Naive thymus-derived CD4-positive, alpha-beta T cell (primary cell): ENCODE results near the gene CSNK1G2. TPM values are rescaled to one million over a fixed set of nuclear protein-coding genes. Genes with fewer than 3 reads are reported as not detected.
A peak's percentile ranks its signal among the peaks of the same experiment; 100 is the strongest.

Experiments
- ATAC-seq: fragments of 150-1000 bp; cut with Tn5 transposase; 2 replicates; pipeline ENCODE4 v1.10.0; 2021; ENCODE audit warnings: mild to moderate bottlenecking, moderate library complexity
- CTCF ChIA-PET: fragments of 350-600 bp; sonication (Branson Sonifier 250); formaldehyde crosslinking; loops from one replicate; lab custom pipeline; 2021; ENCODE audit warnings: antibody characterized with exemption; lab: Charles Lee
- POLR2A ChIA-PET: fragments of 350-600 bp; sonication (Branson Sonifier 250); formaldehyde crosslinking; loops from one replicate; lab custom pipeline; 2021; ENCODE audit warnings: antibody characterized with exemption, inconsistent platforms; lab: Charles Lee
- DNase-seq, 9 donors: peaks; one replicate each; pipeline versions ENCODE4 v3.0.0 to v3.0.0-alpha.2; 2020 to 2022; ENCODE audit warnings: mixed read lengths in 1 of 9
- H3K27ac ChIP-seq: one replicate; pipeline ENCODE4 v1.7.0; 2013; ENCODE audit warnings: mild to moderate bottlenecking, low read depth, low read length, moderate library complexity
- H3K27me3 ChIP-seq, 2 donors: one replicate each; pipeline ENCODE4 v1.7.0; 2013; ENCODE audit warnings: low read length in 2 of 2, mild to moderate bottlenecking in 2 of 2, moderate library complexity in 2 of 2; ENCODE audit not compliant: control insufficient read depth in 2 of 2, insufficient read depth in 2 of 2
- H3K36me3 ChIP-seq, 3 experiments: 1 replicate in 2 of 3; 2 replicates in 1 of 3; pipeline ENCODE4 v1.7.0; 2013; ENCODE audit warnings: low read length in 3 of 3, mild to moderate bottlenecking in 3 of 3, moderate library complexity in 1 of 3; ENCODE audit not compliant: insufficient read depth in 3 of 3, control insufficient read depth in 2 of 3
- H3K4me1 ChIP-seq, 2 donors: one replicate each; pipeline ENCODE4 v1.7.0; 2013; ENCODE audit warnings: low read length in 2 of 2, mild to moderate bottlenecking in 2 of 2, moderate library complexity in 1 of 2; ENCODE audit not compliant: control insufficient read depth in 2 of 2, insufficient read depth in 2 of 2
- H3K4me3 ChIP-seq: 2 replicates; pipeline ENCODE4 v1.7.0; 2013; ENCODE audit warnings: mild to moderate bottlenecking, low read length
- H3K9me3 ChIP-seq, 3 experiments: 1 replicate in 2 of 3; 2 replicates in 1 of 3; pipeline ENCODE4 v1.7.0; 2013; ENCODE audit warnings: low read length in 3 of 3; ENCODE audit not compliant: control insufficient read depth in 2 of 3
- H3K27ac Mint-ChIP-seq, 9 donors: one replicate each; pipeline ENCODE4 v1.8.0; 2020 to 2022; ENCODE audit warnings: mixed read lengths in 9 of 9, mild to moderate bottlenecking in 8 of 9, moderate library complexity in 5 of 9, inconsistent platforms in 2 of 9
- H3K27me3 Mint-ChIP-seq, 5 donors: one replicate each; pipeline ENCODE4 v1.8.0; 2021 to 2022; ENCODE audit warnings: mixed read lengths in 5 of 5, mild to moderate bottlenecking in 1 of 5
- H3K36me3 Mint-ChIP-seq, 5 donors: one replicate each; pipeline ENCODE4 v1.8.0; 2020 to 2022; ENCODE audit warnings: mixed read lengths in 5 of 5, mild to moderate bottlenecking in 3 of 5, inconsistent platforms in 1 of 5
- H3K4me1 Mint-ChIP-seq, 7 donors: one replicate each; pipeline ENCODE4 v1.8.0; 2020 to 2022; ENCODE audit warnings: mixed read lengths in 7 of 7, mild to moderate bottlenecking in 3 of 7, inconsistent platforms in 1 of 7
- H3K4me3 Mint-ChIP-seq, 10 donors: one replicate each; pipeline ENCODE4 v1.8.0; 2020 to 2022; ENCODE audit warnings: mild to moderate bottlenecking in 10 of 10, mixed read lengths in 10 of 10, moderate library complexity in 6 of 10, inconsistent platforms in 2 of 10
- H3K9me3 Mint-ChIP-seq, 11 donors: one replicate each; pipeline ENCODE4 v1.8.0; 2020 to 2022; ENCODE audit warnings: mixed read lengths in 11 of 11, mild to moderate bottlenecking in 4 of 11, inconsistent platforms in 1 of 11, moderate library complexity in 1 of 11
- intact Hi-C, 2 donors: fragments of 100-400 bp; cut with micrococcal nuclease; formaldehyde crosslinking; loops; one replicate each; pipeline ENCODE4 v1.15.1; 2023
- polyA plus RNA-seq, 2 donors: library from polyadenylated mRNA; unstranded; fragments of 300-500 nt; fragmentation: Illumina TruSeq; gene quantifications; one replicate each; pipeline ENCODE4 v1.2.3, GENCODE V29; 2021
- total RNA-seq, 6 experiments: library from RNA in 5 of 6; stranded (reverse) in 5 of 6; gene quantifications; 1 replicate in 5 of 6; 2 replicates in 1 of 6; pipeline ENCODE4 v1.2.3 and lab custom pipeline; 2021 to 2026

Gene CSNK1G2
- total and polyA plus RNA-seq, 7 experiments from 2014 or later = 18.1 to 145 (median 115) TPM

- no peaks in the 10 kb centered on the region for H3K27me3 ChIP-seq
- CTCF ChIA-PET = no interaction called here
- H3K9me3 Mint-ChIP-seq = no peaks in the 10 kb centered on the region
- POLR2A ChIA-PET = interaction anchor here (0.9 kb wide), 1 partner anchor 10 kb away, joined by 3 read pairs; no protein-coding TSS in a partner anchor
- no peak overlapping the region for H3K27ac Mint-ChIP-seq
- DNase-seq (no peak), ATAC-seq (no peak)
- peaks cover 0 to 90% (median 3%) of the 10 kb centered on the region in 3 experiments for H3K36me3 ChIP-seq
- no peak overlapping the region for H3K4me3 Mint-ChIP-seq
- intact Hi-C loops = no loop called here
- no peaks in the 10 kb centered on the region for H3K4me1 ChIP-seq
- H3K9me3 ChIP-seq = no peaks in the 10 kb centered on the region
- peaks cover 0 to 17% (median 7%) of the 10 kb centered on the region in 5 donors for H3K36me3 Mint-ChIP-seq
- H3K27me3 Mint-ChIP-seq = no peaks in the 10 kb centered on the region
- no peak overlapping the region for H3K27ac ChIP-seq
- peaks cover 0 to 4% (median 0%) of the 10 kb centered on the region in 7 donors for H3K4me1 Mint-ChIP-seq
- no peak overlapping the region for H3K4me3 ChIP-seq
Observed at GRCh38 chr19:1979017-1979416, 38.0 kb downstream of the CSNK1G2 start.

GRCh38 chr19:1979642-1980041 lies 38.7 kb downstream of the CSNK1G2 start:
- Mint-ChIP-seq H3K4me3 (no peak overlapping the region), H3K27me3 (no peaks in the 10 kb centered on the region), H3K36me3 (peaks cover 0 to 17% (median 7%) of the 10 kb centered on the region in 5 donors), H3K27ac (no peak overlapping the region), H3K4me1 (peaks cover 0 to 4% (median 0%) of the 10 kb centered on the region in 7 donors), H3K9me3 (no peaks in the 10 kb centered on the region)
- peaks cover 0 to 89% (median 0%) of the 10 kb centered on the region in 3 experiments for H3K36me3 ChIP-seq
- ATAC-seq (no peak), DNase-seq (no peak)
- H3K27ac ChIP-seq = no peak overlapping the region
- intact Hi-C loops = loop anchor here in 1 of 2 donors (5.0 kb wide), 1 partner anchor 52 kb away; no protein-coding TSS in a partner anchor
- H3K27me3 ChIP-seq = no peaks in the 10 kb centered on the region
- H3K4me3 ChIP-seq = no peak overlapping the region
- ChIA-PET CTCF (no interaction called here), POLR2A (interaction anchor here (0.9 kb wide), 1 partner anchor 11 kb away, joined by 3 read pairs; no protein-coding TSS in a partner anchor)
- H3K4me1 ChIP-seq = no peaks in the 10 kb centered on the region
- H3K9me3 ChIP-seq = no peaks in the 10 kb centered on the region

GRCh38 chr19:1980091-1980808 lies 39.3 kb downstream of the CSNK1G2 start:
- no peak overlapping the region for H3K27ac Mint-ChIP-seq
- no peaks in the 10 kb centered on the region for H3K27me3 Mint-ChIP-seq
- Histone ChIP-seq H3K9me3 (no peaks in the 10 kb centered on the region), H3K27me3 (no peaks in the 10 kb centered on the region), H3K36me3 (peaks cover 0 to 87% (median 0%) of the 10 kb centered on the region in 3 experiments), H3K4me1 (no peaks in the 10 kb centered on the region), H3K4me3 (no peak overlapping the region), H3K27ac (no peak overlapping the region)
- peaks cover 0 to 4% (median 0%) of the 10 kb centered on the region in 7 donors for H3K4me1 Mint-ChIP-seq
- POLR2A ChIA-PET = no interaction called here
- intact Hi-C loops = loop anchor here in 1 of 2 donors (5.0 kb wide), 1 partner anchor 53 kb away; no protein-coding TSS in a partner anchor
- CTCF ChIA-PET = no interaction called here
- no peak overlapping the region for H3K4me3 Mint-ChIP-seq
- DNase-seq = no peak
- no peaks in the 10 kb centered on the region for H3K9me3 Mint-ChIP-seq
- ATAC-seq = no peak
- H3K36me3 Mint-ChIP-seq = peaks cover 0 to 17% (median 7%) of the 10 kb centered on the region in 5 donors

GRCh38 chr19:1980809-1981181 lies 39.8 kb downstream of the CSNK1G2 start:
- no peak overlapping the region for H3K27ac ChIP-seq
- Mint-ChIP-seq H3K4me1 (peaks cover 0 to 4% (median 0%) of the 10 kb centered on the region in 7 donors), H3K27me3 (no peaks in the 10 kb centered on the region), H3K4me3 (no peak overlapping the region), H3K36me3 (peaks cover 0 to 17% (median 7%) of the 10 kb centered on the region in 5 donors), H3K9me3 (no peaks in the 10 kb centered on the region), H3K27ac (no peak overlapping the region)
- H3K9me3 ChIP-seq = no peaks in the 10 kb centered on the region
- no peak for DNase-seq
- CTCF ChIA-PET = no interaction called here
- intact Hi-C loops = loop anchor here in 1 of 2 donors (5.0 kb wide), 1 partner anchor 53 kb away; no protein-coding TSS in a partner anchor
- no peak overlapping the region for H3K4me3 ChIP-seq
- H3K27me3 ChIP-seq = no peaks in the 10 kb centered on the region
- peaks cover 0 to 87% (median 0%) of the 10 kb centered on the region in 3 experiments for H3K36me3 ChIP-seq
- H3K4me1 ChIP-seq = no peaks in the 10 kb centered on the region
- POLR2A ChIA-PET = no interaction called here
- no peak for ATAC-seq

GRCh38 chr19:1981253-1981652 lies 40.3 kb downstream of the CSNK1G2 start:
- CTCF ChIA-PET = no interaction called here
- peaks cover 0 to 87% (median 0%) of the 10 kb centered on the region in 3 experiments for H3K36me3 ChIP-seq

GRCh38 chr19:1984357-1984756 lies 43.4 kb downstream of the CSNK1G2 start:
- no peak for ATAC-seq
- H3K9me3 Mint-ChIP-seq = no peaks in the 10 kb centered on the region
- no peak for DNase-seq
- Histone ChIP-seq H3K36me3 (peaks cover 0 to 86% (median 0%) of the 10 kb centered on the region in 3 experiments), H3K9me3 (no peaks in the 10 kb centered on the region), H3K27ac (no peak overlapping the region), H3K4me3 (no peak overlapping the region), H3K4me1 (no peaks in the 10 kb centered on the region), H3K27me3 (no peaks in the 10 kb centered on the region)
- peaks cover 0 to 17% (median 7%) of the 10 kb centered on the region in 5 donors for H3K36me3 Mint-ChIP-seq
- CTCF ChIA-PET = no interaction called here
- no peak overlapping the region for H3K4me3 Mint-ChIP-seq
- H3K27me3 Mint-ChIP-seq = no peaks in the 10 kb centered on the region
- intact Hi-C loops = loop anchor here in 1 of 2 donors (5.0 kb wide), 1 partner anchor 57 kb away; no protein-coding TSS in a partner anchor
- H3K4me1 Mint-ChIP-seq = no peaks in the 10 kb centered on the region
- H3K27ac Mint-ChIP-seq = peak overlapping the region in 1 of 9 donors; percentile 52
- POLR2A ChIA-PET = no interaction called here

More at GRCh38 chr19:1981253-1981652, 40.3 kb downstream of the CSNK1G2 start:
- Mint-ChIP-seq H3K4me1 (no peaks in the 10 kb centered on the region), H3K4me3 (no peak overlapping the region), H3K9me3 (no peaks in the 10 kb centered on the region), H3K27me3 (no peaks in the 10 kb centered on the region), H3K36me3 (peaks cover 0 to 13% (median 7%) of the 10 kb centered on the region in 5 donors), H3K27ac (peak overlapping the region in 2 of 9 donors; percentile 36 to 38)
- Histone ChIP-seq H3K4me1 (no peaks in the 10 kb centered on the region), H3K4me3 (no peak overlapping the region), H3K27ac (no peak overlapping the region), H3K27me3 (no peaks in the 10 kb centered on the region), H3K9me3 (no peaks in the 10 kb centered on the region)
- intact Hi-C loops = loop anchor here in 1 of 2 donors (5.0 kb wide), 1 partner anchor 54 kb away; no protein-coding TSS in a partner anchor
- POLR2A ChIA-PET = no interaction called here
- no peak for ATAC-seq
- DNase-seq = no peak
